Sigmoid colon (tissue), 3 donors: ENCODE results near the gene CTBP2.

Experiments used
- POLR2A ChIP-seq, 2 donors: fragments of 450-650 bp; IDR thresholded peaks; one replicate each; pipeline ENCODE4 v1.6.1; 2016; ENCODE audit warnings: antibody characterized with exemption in 2 of 2, mild to moderate bottlenecking in 2 of 2, moderate library complexity in 2 of 2
- TF ChIP-seq, protein P1 (sequence below), 4 experiments: fragments of 450-650 bp in 3 of 4; fragments of 200-600 bp in 1 of 4; IDR thresholded peaks; one replicate each; pipeline ENCODE4 v1.5.1; 2016 to 2019; ENCODE audit warnings: antibody characterized with exemption in 4 of 4, mild to moderate bottlenecking in 3 of 4, moderate library complexity in 2 of 4

DNA sequence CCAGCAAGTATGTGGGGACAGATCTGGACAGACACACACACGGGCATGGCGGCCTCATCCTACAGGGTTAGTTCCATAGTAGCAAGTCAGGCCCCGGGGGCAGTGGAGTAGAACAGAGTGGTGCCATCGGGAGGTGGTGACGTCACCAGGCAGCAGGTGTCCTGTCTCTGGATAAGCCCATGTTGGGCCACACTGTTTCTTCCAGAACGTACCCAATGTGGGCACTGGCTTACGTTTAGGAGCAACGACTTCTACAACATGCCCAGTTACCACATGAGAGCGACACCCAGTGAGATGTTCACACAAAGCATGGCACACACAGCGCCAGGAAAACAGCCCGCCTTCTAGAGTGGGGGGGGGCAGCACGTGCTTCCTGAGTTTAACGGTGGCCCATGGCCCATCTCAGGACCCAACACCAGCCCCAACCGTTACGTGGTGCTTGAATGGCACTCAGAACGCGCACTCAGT, 67.8 kb downstream of the CTBP2 start:
- TF ChIP-seq, protein P1, sequence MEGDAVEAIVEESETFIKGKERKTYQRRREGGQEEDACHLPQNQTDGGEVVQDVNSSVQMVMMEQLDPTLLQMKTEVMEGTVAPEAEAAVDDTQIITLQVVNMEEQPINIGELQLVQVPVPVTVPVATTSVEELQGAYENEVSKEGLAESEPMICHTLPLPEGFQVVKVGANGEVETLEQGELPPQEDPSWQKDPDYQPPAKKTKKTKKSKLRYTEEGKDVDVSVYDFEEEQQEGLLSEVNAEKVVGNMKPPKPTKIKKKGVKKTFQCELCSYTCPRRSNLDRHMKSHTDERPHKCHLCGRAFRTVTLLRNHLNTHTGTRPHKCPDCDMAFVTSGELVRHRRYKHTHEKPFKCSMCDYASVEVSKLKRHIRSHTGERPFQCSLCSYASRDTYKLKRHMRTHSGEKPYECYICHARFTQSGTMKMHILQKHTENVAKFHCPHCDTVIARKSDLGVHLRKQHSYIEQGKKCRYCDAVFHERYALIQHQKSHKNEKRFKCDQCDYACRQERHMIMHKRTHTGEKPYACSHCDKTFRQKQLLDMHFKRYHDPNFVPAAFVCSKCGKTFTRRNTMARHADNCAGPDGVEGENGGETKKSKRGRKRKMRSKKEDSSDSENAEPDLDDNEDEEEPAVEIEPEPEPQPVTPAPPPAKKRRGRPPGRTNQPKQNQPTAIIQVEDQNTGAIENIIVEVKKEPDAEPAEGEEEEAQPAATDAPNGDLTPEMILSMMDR (IDR thresholded peaks at IDR 0.05): no peak
- TF ChIP-seq POLR2A (IDR thresholded peaks at IDR 0.05): no peak
